Mesendoderm (in vitro differentiated cells): Measurements from ENCODE around the gene ANXA5.

Experiments used
- DNase-seq: peaks from one replicate; pipeline ENCODE4 v3.0.0; 2013
- H2AK5ac ChIP-seq: 2 replicates; pipeline ENCODE4 v1.6.1; 2013; ENCODE audit warnings: low read length, inconsistent platforms
- H2BK120ac ChIP-seq: 2 replicates; pipeline ENCODE4 v1.6.1; 2013; ENCODE audit warnings: low read depth, mild to moderate bottlenecking, low read length, moderate library complexity, mixed read lengths
- H2BK15ac ChIP-seq: replicated peaks from 2 replicates; pipeline ENCODE4 v1.6.1; 2013; ENCODE audit warnings: low read depth, mild to moderate bottlenecking, moderate library complexity
- H2BK5ac ChIP-seq: 2 replicates; pipeline ENCODE4 v1.6.1; 2013; ENCODE audit warnings: low read length, inconsistent platforms
- H3K18ac ChIP-seq: 2 replicates; pipeline ENCODE4 v1.6.1; 2013; ENCODE audit warnings: mild to moderate bottlenecking, low read length, mixed read lengths
- H3K23ac ChIP-seq: one replicate; pipeline ENCODE4 v1.6.1; 2013; ENCODE audit warnings: low read length
- H3K27ac ChIP-seq: 2 replicates; pipeline ENCODE4 v1.5.1; 2013; ENCODE audit warnings: low read depth, mild to moderate bottlenecking, inconsistent platforms, low read length, moderate library complexity
- H3K27me3 ChIP-seq: 2 replicates; pipeline ENCODE4 v1.6.1; 2013; ENCODE audit warnings: low read length, control low read depth, mild to moderate bottlenecking, inconsistent platforms; ENCODE audit not compliant: insufficient read depth, poor library complexity
- H3K36me3 ChIP-seq: 2 replicates; pipeline ENCODE4 v1.6.1; 2013; ENCODE audit warnings: low read length, inconsistent platforms; ENCODE audit not compliant: control insufficient read depth, insufficient read depth
- H3K4ac ChIP-seq: one replicate; pipeline ENCODE4 v1.6.1; 2013; ENCODE audit warnings: low read depth, mild to moderate bottlenecking, low read length, moderate library complexity
- H3K4me1 ChIP-seq: 2 replicates; pipeline ENCODE4 v1.6.1; 2013; ENCODE audit warnings: low read depth, low read length, inconsistent platforms; ENCODE audit not compliant: control insufficient read depth
- H3K4me2 ChIP-seq: 2 replicates; pipeline ENCODE4 v1.6.1; 2013; ENCODE audit warnings: low read length
- H3K4me3 ChIP-seq: 2 replicates; pipeline ENCODE4 v1.5.1; 2013; ENCODE audit warnings: mild to moderate bottlenecking, low read length
- H3K56ac ChIP-seq: one replicate; pipeline ENCODE4 v1.6.1; 2013; ENCODE audit warnings: low read length
- H3K79me1 ChIP-seq: 2 replicates; pipeline ENCODE4 v1.6.1; 2013; ENCODE audit warnings: low read length, inconsistent platforms
- H3K79me2 ChIP-seq: 2 replicates; pipeline ENCODE4 v1.6.1; 2013; ENCODE audit warnings: mild to moderate bottlenecking, low read length; ENCODE audit not compliant: control insufficient read depth, insufficient read depth
- H3K9ac ChIP-seq: 2 replicates; pipeline ENCODE4 v1.6.1; 2013; ENCODE audit warnings: low read length, inconsistent platforms
- H4K5ac ChIP-seq: one replicate; pipeline ENCODE4 v1.6.1; 2013; ENCODE audit warnings: low read length
- H4K8ac ChIP-seq: one replicate; pipeline ENCODE4 v1.6.1; 2013; ENCODE audit warnings: low read depth, mild to moderate bottlenecking, control low read depth, low read length, moderate library complexity
- WGBS: extraction: QIAGEN DNeasy Blood & Tissue Kit; methylation state at CpG from one replicate; pipeline ENCODE4 v1.1.7; 2013; ENCODE audit warnings: low lambda C conversion rate, missing lambda C conversion rate; ENCODE audit not compliant: insufficient coverage; ENCODE audit errors: extremely low coverage; 5-methylcytosine and 5-hydroxymethylcytosine counted together

ANXA5 gene

DNA sequence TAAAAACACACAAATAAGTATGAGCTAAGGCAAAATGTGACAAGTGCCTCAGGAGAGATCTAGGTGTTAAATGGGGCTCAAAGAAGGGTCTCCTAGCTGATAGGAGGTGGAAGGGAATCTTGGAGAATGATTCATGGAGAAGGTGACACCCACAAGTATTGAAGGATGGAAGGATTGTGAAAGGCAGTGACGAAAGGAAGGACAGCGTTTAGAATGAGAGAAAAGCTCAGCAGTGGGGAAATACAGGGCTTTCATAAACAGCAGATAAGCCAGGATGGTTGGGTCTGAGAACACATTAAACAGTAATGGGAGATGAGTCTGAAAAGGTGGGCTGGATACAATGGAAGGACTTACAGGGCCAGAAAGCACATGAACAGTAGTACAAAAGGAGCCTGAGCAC, 11.5 kb downstream of the ANXA5 start:
- peaks cover 14% of the 10 kb centered on the region for H3K4me1 ChIP-seq
- no peak for DNase-seq
- no peak overlapping the region for H4K8ac ChIP-seq
- peaks cover 24% of the 10 kb centered on the region for H3K79me1 ChIP-seq
- H2BK15ac ChIP-seq = no peak overlapping the region
- H2BK5ac ChIP-seq = no peak overlapping the region
- no peak overlapping the region for H3K4ac ChIP-seq
- H3K27ac ChIP-seq = no peak overlapping the region
- peaks cover 26% of the 10 kb centered on the region for H3K79me2 ChIP-seq
- H3K23ac ChIP-seq = no peak overlapping the region
- no peak overlapping the region for H3K4me3 ChIP-seq
- H3K18ac ChIP-seq = no peak overlapping the region
- no peak overlapping the region for H2BK120ac ChIP-seq
- H3K27me3 ChIP-seq = no peaks in the 10 kb centered on the region
- no peak overlapping the region for H3K4me2 ChIP-seq
- no peak overlapping the region for H3K56ac ChIP-seq
- H2AK5ac ChIP-seq = no peak overlapping the region
- H4K5ac ChIP-seq = no peak overlapping the region
- WGBS = no CpG with 5 or more reads among the region's 2 CpGs
- H3K9ac ChIP-seq = no peak overlapping the region
- H3K36me3 ChIP-seq = peaks cover 10% of the 10 kb centered on the region

DNA sequence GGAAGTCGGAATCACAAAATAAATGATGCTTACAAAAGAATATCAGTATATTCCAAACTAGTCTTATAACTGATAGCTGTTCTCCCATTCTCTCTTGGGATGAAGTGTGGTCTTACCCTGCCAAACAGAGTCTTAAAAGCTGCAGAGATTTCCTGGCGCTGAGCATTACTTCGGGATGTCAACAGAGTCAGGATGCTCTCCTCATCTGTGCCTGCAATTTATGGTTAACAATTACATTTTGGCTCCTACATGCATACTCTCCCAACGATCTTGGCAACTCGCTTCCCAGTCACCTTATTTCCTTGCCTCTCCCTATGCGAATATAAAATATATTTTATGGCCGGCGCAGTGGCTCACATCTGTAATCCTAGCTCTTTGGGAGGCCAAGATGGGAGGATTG, 12.2 kb downstream of the ANXA5 start:
- Histone ChIP-seq H2BK120ac (no peak overlapping the region), H3K4me1 (peaks cover 8% of the 10 kb centered on the region), H3K18ac (no peak overlapping the region), H3K79me1 (peaks cover 17% of the 10 kb centered on the region), H3K56ac (no peak overlapping the region), H3K4me3 (no peak overlapping the region), H2BK5ac (no peak overlapping the region), H3K4me2 (no peak overlapping the region), H3K79me2 (peaks cover 19% of the 10 kb centered on the region), H3K27me3 (no peaks in the 10 kb centered on the region), H2BK15ac (no peak overlapping the region), H3K27ac (no peak overlapping the region), H4K5ac (no peak overlapping the region), H3K4ac (no peak overlapping the region), H4K8ac (no peak overlapping the region), H3K9ac (no peak overlapping the region), H3K36me3 (peaks cover 10% of the 10 kb centered on the region), H3K23ac (no peak overlapping the region), H2AK5ac (no peak overlapping the region)
- WGBS = no CpG with 5 or more reads among the region's 8 CpGs
- no peak for DNase-seq

DNA sequence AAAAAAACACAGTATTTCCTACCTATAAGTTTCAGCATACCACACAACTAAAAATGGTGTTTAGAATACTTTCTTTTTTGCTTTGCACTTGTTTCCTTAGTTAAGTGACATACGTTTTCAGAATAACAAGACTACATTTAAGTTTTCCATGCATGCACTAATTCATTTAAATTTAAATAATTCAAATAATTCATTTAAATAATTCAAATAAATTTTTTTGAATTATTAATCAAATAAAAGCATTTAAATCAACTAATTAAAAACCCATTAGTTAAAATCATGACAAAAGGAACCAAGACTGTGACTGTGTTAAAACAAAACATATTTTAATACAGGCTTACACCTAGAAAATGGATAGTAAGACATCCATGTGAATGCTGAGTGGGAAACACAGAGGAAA, 12.8 kb downstream of the ANXA5 start:
- H3K23ac ChIP-seq = no peak overlapping the region

DNA sequence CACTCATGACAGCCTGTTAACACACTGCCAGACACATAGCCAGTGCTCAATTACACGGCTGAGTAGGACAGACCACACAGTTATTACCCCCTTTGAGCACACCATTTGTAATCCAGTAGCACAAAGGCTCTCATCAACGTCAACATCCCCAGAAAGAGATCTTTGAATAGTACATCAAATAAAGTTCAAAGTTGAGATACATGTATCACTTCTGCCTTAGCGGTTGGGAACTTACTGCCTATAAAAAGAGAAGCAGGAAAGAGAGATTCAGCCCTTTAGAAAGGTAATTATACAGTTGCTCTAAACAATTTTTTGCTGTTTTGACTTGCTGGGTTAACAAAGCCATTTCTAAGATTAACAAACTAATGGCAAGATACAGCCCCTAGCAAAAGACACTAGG, 16.2 kb downstream of the ANXA5 start:
- no peak overlapping the region for H3K18ac ChIP-seq
- H2AK5ac ChIP-seq = no peak overlapping the region
- H3K4me3 ChIP-seq = no peak overlapping the region
- no peak overlapping the region for H3K27ac ChIP-seq
- no CpG with 5 or more reads among the region's 3 CpGs for WGBS
- H4K5ac ChIP-seq = no peak overlapping the region
- no peak overlapping the region for H3K23ac ChIP-seq
- no peak overlapping the region for H3K4ac ChIP-seq
- no peak overlapping the region for H3K4me2 ChIP-seq
- peaks cover 7% of the 10 kb centered on the region for H3K36me3 ChIP-seq
- H3K27me3 ChIP-seq = no peaks in the 10 kb centered on the region
- no peak overlapping the region for H2BK15ac ChIP-seq
- H3K79me2 ChIP-seq = peaks cover under 1% of the 10 kb centered on the region
- H2BK120ac ChIP-seq = no peak overlapping the region
- H2BK5ac ChIP-seq = no peak overlapping the region
- H3K4me1 ChIP-seq = no peaks in the 10 kb centered on the region
- no peak overlapping the region for H4K8ac ChIP-seq
- H3K79me1 ChIP-seq = peaks cover 10% of the 10 kb centered on the region
- no peak overlapping the region for H3K9ac ChIP-seq
- no peak overlapping the region for H3K56ac ChIP-seq
- DNase-seq = no peak

More for the DNA sequence above, 12.8 kb downstream of the ANXA5 start:
- Histone ChIP-seq H3K4me3 (no peak overlapping the region), H4K5ac (no peak overlapping the region), H3K36me3 (peaks cover 10% of the 10 kb centered on the region), H3K9ac (no peak overlapping the region), H3K4me1 (peaks cover 8% of the 10 kb centered on the region), H3K79me2 (peaks cover 14% of the 10 kb centered on the region), H2BK120ac (no peak overlapping the region), H3K18ac (no peak overlapping the region), H4K8ac (no peak overlapping the region), H3K4me2 (no peak overlapping the region), H3K27ac (no peak overlapping the region), H3K56ac (no peak overlapping the region), H2BK5ac (no peak overlapping the region), H2BK15ac (no peak overlapping the region), H3K79me1 (peaks cover 14% of the 10 kb centered on the region), H3K27me3 (no peaks in the 10 kb centered on the region), H2AK5ac (no peak overlapping the region), H3K4ac (no peak overlapping the region)
- no peak for DNase-seq
- WGBS = 100% methylated on average over 1 of the region's 1 CpG

DNA sequence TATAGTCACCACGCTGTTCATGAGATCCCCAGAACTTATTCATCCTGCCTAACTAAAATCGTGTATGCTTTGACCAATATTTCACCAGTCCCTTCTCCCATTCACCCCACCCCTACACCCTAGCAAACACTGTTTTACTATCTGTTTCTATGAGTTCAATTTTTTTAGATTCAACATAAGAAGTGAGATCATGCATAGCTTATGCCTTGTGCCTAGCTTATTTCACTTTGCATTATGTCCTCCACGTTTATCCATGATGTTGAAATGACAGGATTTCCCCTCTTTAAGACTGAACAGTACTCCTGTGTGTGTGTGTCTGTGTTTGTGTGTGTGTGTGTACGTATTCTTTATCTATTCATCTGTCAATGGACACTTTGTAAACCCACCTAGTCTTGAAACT, 16.8 kb downstream of the ANXA5 start:
- no peaks in the 10 kb centered on the region for H3K79me2 ChIP-seq
- H3K18ac ChIP-seq = no peak overlapping the region
- H2BK15ac ChIP-seq = no peak overlapping the region
- no CpG with 5 or more reads among the region's 4 CpGs for WGBS
- no peak overlapping the region for H3K56ac ChIP-seq
- H4K8ac ChIP-seq = no peak overlapping the region
- H4K5ac ChIP-seq = no peak overlapping the region
- H2BK120ac ChIP-seq = no peak overlapping the region
- H2BK5ac ChIP-seq = no peak overlapping the region
- peaks cover 5% of the 10 kb centered on the region for H3K79me1 ChIP-seq
- H3K4me3 ChIP-seq = no peak overlapping the region
- peaks cover 3% of the 10 kb centered on the region for H3K36me3 ChIP-seq
- no peaks in the 10 kb centered on the region for H3K27me3 ChIP-seq
- no peak overlapping the region for H2AK5ac ChIP-seq
- no peak overlapping the region for H3K4ac ChIP-seq
- H3K9ac ChIP-seq = no peak overlapping the region
- H3K27ac ChIP-seq = no peak overlapping the region
- H3K4me1 ChIP-seq = no peaks in the 10 kb centered on the region
- no peak for DNase-seq
- H3K23ac ChIP-seq = no peak overlapping the region
- H3K4me2 ChIP-seq = no peak overlapping the region

DNA sequence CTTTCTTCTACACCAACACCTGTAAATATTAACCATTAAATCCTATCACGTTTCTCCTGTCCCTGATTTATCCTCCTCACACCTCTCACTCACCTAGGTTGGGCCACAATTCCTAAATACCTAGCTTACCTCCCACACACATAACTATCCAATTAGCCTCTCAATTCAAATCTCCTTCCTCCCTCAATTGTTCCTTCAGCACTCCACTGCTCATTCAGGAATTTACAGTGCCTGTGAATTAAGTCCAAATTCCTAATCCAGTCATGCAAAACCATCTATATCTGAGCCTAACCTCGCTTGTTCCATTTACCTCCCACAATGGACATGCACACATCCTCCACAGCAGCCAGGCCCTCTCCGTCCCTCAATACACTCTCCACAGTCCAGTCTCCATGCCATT, 17.5 kb downstream of the ANXA5 start:
- H2AK5ac ChIP-seq = no peak overlapping the region
- no peak overlapping the region for H3K9ac ChIP-seq
- no peak overlapping the region for H2BK120ac ChIP-seq
- no peak overlapping the region for H3K27ac ChIP-seq
- H3K27me3 ChIP-seq = no peaks in the 10 kb centered on the region
- no peak overlapping the region for H3K4me3 ChIP-seq
- no peak overlapping the region for H3K23ac ChIP-seq
- no peak overlapping the region for H4K8ac ChIP-seq
- no peaks in the 10 kb centered on the region for H3K4me1 ChIP-seq
- H2BK15ac ChIP-seq = no peak overlapping the region
- DNase-seq = no peak
- peaks cover 3% of the 10 kb centered on the region for H3K36me3 ChIP-seq
- H3K4ac ChIP-seq = no peak overlapping the region
- no peak overlapping the region for H3K56ac ChIP-seq
- H4K5ac ChIP-seq = no peak overlapping the region
- no peak overlapping the region for H3K18ac ChIP-seq
- no peak overlapping the region for H3K4me2 ChIP-seq
- WGBS = 100% methylated on average over 1 of the region's 3 CpGs
- H2BK5ac ChIP-seq = no peak overlapping the region
- no peaks in the 10 kb centered on the region for H3K79me2 ChIP-seq
- peaks cover 5% of the 10 kb centered on the region for H3K79me1 ChIP-seq
